Gastrocnemius medialis (tissue), 4 donors: Measurements from ENCODE around the gene RMC1. TPM values are rescaled to one million over a fixed set of nuclear protein-coding genes. Genes with fewer than 3 reads are reported as not detected.
"Not testable (repeated sequence)": the region's sequence is repeated elsewhere in the genome, so short reads cannot be mapped to it uniquely, and the experiment has no call there.

Source experiments
- ATAC-seq, 2 donors: fragments of 150-250 bp; one replicate each; pipeline ENCODE4 v1.9.1; 2016
- DNase-seq, 2 donors: peaks; one replicate each; pipeline ENCODE4 v3.0.0-alpha.2; 2019
- H3K27ac ChIP-seq, 4 donors: fragments of 200-600 bp; sonication (generic); 1 replicate in 1 of 4; 2 replicates in 3 of 4; pipeline ENCODE4 v1.5.1; 2016 to 2018; ENCODE audit warnings: mild to moderate bottlenecking in 2 of 4, moderate library complexity in 1 of 4
- H3K27me3 ChIP-seq, 3 donors: fragments of 200-600 bp; sonication (generic) in 2 of 3; 1 replicate in 1 of 3; 2 replicates in 2 of 3; pipeline versions ENCODE4 v1.5.1 to v1.6.0; 2016 to 2019; ENCODE audit warnings: mild to moderate bottlenecking in 1 of 3, moderate library complexity in 1 of 3
- H3K36me3 ChIP-seq, 2 donors: fragments of 200-600 bp; sonication (generic) in 1 of 2; one replicate each; pipeline ENCODE4 v1.5.1; 2017 to 2018
- H3K4me1 ChIP-seq, 2 donors: fragments of 200-600 bp; sonication (generic) in 1 of 2; one replicate each; pipeline ENCODE4 v1.5.1; 2016 to 2017; ENCODE audit warnings: mild to moderate bottlenecking in 2 of 2
- H3K4me3 ChIP-seq, 4 donors: fragments of 200-600 bp; sonication (generic) in 3 of 4; 1 replicate in 1 of 4; 2 replicates in 3 of 4; pipeline ENCODE4 v1.5.1; 2016 to 2019; ENCODE audit warnings: mild to moderate bottlenecking in 2 of 4
- H3K9me3 ChIP-seq, 3 donors: fragments of 200-600 bp; sonication (generic) in 2 of 3; 1 replicate in 1 of 3; 2 replicates in 2 of 3; pipeline ENCODE4 v1.5.1; 2016 to 2019
- CTCF ChIP-seq, 5 experiments: fragments of 450-650 bp in 3 of 5; fragments of 200-600 bp in 2 of 5; sonication (generic) in 2 of 5; IDR thresholded peaks in 4 of 5; conservative IDR thresholded peaks in 1 of 5; 1 replicate in 4 of 5; 2 replicates in 1 of 5; pipeline ENCODE4 v1.5.1; 2016 to 2019; ENCODE audit warnings: antibody characterized with exemption in 5 of 5, mild to moderate bottlenecking in 3 of 5, moderate library complexity in 3 of 5
- POLR2A ChIP-seq, 2 donors: fragments of 450-650 bp; IDR thresholded peaks; one replicate each; pipeline ENCODE4 v1.6.1; 2017; ENCODE audit warnings: antibody characterized with exemption in 2 of 2, mild to moderate bottlenecking in 2 of 2, moderate library complexity in 2 of 2
- in situ Hi-C, 4 donors: fragments of 200-750 bp; cut with MboI; loops; one replicate each; pipeline versions ENCODE4 v1.15.0 to v1.8.0; 2017; ENCODE audit warnings: low sequenced_read_pairs in 4 of 4
- intact Hi-C: fragments of 100-400 bp; cut with DNase I; formaldehyde crosslinking; loops from one replicate; pipeline ENCODE4 v1.15.1; 2023; ENCODE audit warnings: low total_unique reads
- total RNA-seq, 4 donors: library from RNA; depleted of rRNA; stranded (reverse); fragments of >200 nt; gene quantifications; one replicate each; pipeline versions ENCODE4 v1.1.0 to v1.2.3, GENCODE V29; 2016

Gene RMC1
- total RNA-seq, 4 donors from 2014 or later: 20.1 to 27.3 (median 25.2) TPM

GRCh38 chr18:23573020-23573419, 69.7 kb downstream of the RMC1 start:
- no peak for TF ChIP-seq CTCF (IDR thresholded peaks at IDR 0.05 in 4 of 5, conservative IDR thresholded peaks at IDR 0.05 in 1 of 5)
- no peak for TF ChIP-seq POLR2A (IDR thresholded peaks at IDR 0.05)
- DNase-seq (no peak), ATAC-seq (peak in 1 of 2 donors; percentile 42)

GRCh38 chr18:23573626-23574431, 70.5 kb downstream of the RMC1 start:
- in situ Hi-C loops: no loop called here

More at GRCh38 chr18:23573020-23573419, 69.7 kb downstream of the RMC1 start:
- no peak overlapping the region for H3K4me3 ChIP-seq
- H3K9me3 ChIP-seq: no peaks in the 10 kb centered on the region
- peaks cover 0 to 23% of the 10 kb centered on the region in 2 donors for H3K36me3 ChIP-seq
- intact Hi-C loops (no loop called here), in situ Hi-C loops (no loop called here)
- peak overlapping the region in 3 of 4 donors; percentile 15 to 59 (median 18) for H3K27ac ChIP-seq
- peaks cover 24 to 35% of the 10 kb centered on the region in 2 donors for H3K4me1 ChIP-seq
- H3K27me3 ChIP-seq: no peaks in the 10 kb centered on the region

GRCh38 chr18:23574611-23575308, 71.4 kb downstream of the RMC1 start:
- Histone ChIP-seq H3K27me3 (no peaks in the 10 kb centered on the region), H3K4me1 (peaks cover 24 to 39% of the 10 kb centered on the region in 2 donors), H3K36me3 (peaks cover 0 to 8% of the 10 kb centered on the region in 2 donors), H3K4me3 (no peak overlapping the region), H3K9me3 (no peaks in the 10 kb centered on the region), H3K27ac (peak overlapping the region; percentile 41 to 59 (median 56))
- ATAC-seq (peak in 1 of 2 donors; percentile 20), DNase-seq (no peak)
- intact Hi-C loops (no loop called here), in situ Hi-C loops (loop anchor here in 1 of 4 donors (25.0 kb wide), 1 partner anchor 437 kb away; the partner anchor contains the start of gene CABLES1)
- TF ChIP-seq POLR2A (IDR thresholded peaks at IDR 0.05): no peak
- TF ChIP-seq CTCF (IDR thresholded peaks at IDR 0.05 in 4 of 5, conservative IDR thresholded peaks at IDR 0.05 in 1 of 5): no peak

More at GRCh38 chr18:23573626-23574431, 70.5 kb downstream of the RMC1 start:
- Histone ChIP-seq H3K4me1 (peaks cover 24 to 35% of the 10 kb centered on the region in 2 donors), H3K36me3 (peaks cover 0 to 15% of the 10 kb centered on the region in 2 donors), H3K27ac (peak overlapping the region; percentile 41 to 59 (median 56)), H3K4me3 (no peak overlapping the region), H3K27me3 (no peaks in the 10 kb centered on the region), H3K9me3 (no peaks in the 10 kb centered on the region)
- intact Hi-C loops: no loop called here
- ATAC-seq (peak; percentile 75 to 76), DNase-seq (peak in 1 of 2 donors; percentile 45)
- TF ChIP-seq CTCF (IDR thresholded peaks at IDR 0.05 in 4 of 5, conservative IDR thresholded peaks at IDR 0.05 in 1 of 5): no peak
- TF ChIP-seq POLR2A (IDR thresholded peaks at IDR 0.05): no peak

GRCh38 chr18:23575309-23575651, 72.0 kb downstream of the RMC1 start:
- TF ChIP-seq POLR2A (IDR thresholded peaks at IDR 0.05): no peak
- no peak for TF ChIP-seq CTCF (IDR thresholded peaks at IDR 0.05 in 4 of 5, conservative IDR thresholded peaks at IDR 0.05 in 1 of 5)
- Histone ChIP-seq H3K4me3 (no peak overlapping the region), H3K36me3 (peaks cover 0 to 5% of the 10 kb centered on the region in 2 donors), H3K27ac (peak overlapping the region in 1 of 4 donors; percentile 58), H3K9me3 (no peaks in the 10 kb centered on the region), H3K27me3 (no peaks in the 10 kb centered on the region), H3K4me1 (peaks cover 24 to 39% of the 10 kb centered on the region in 2 donors)
- in situ Hi-C loops (loop anchor here in 1 of 4 donors (25.0 kb wide), 1 partner anchor 438 kb away; the partner anchor contains the start of gene CABLES1), intact Hi-C loops (no loop called here)
- ATAC-seq (no peak), DNase-seq (no peak)

- intact Hi-C loops, H3K9me3 ChIP-seq, H3K4me3 ChIP-seq, H3K27ac ChIP-seq, ATAC-seq, H3K27me3 ChIP-seq, H3K36me3 ChIP-seq, DNase-seq: not testable (repeated sequence)
- peaks cover 24 to 33% of the 10 kb centered on the region in 2 donors for H3K4me1 ChIP-seq
- in situ Hi-C loops: loop anchor here in 1 of 4 donors (25.0 kb wide), 1 partner anchor 440 kb away; the partner anchor contains the start of gene CABLES1
These were observed 74.2 kb downstream of the RMC1 start for GRCh38 chr18:23577521-23577920.
